HEK293 (cell line): ENCODE measurements around the gene KCNQ1.

Experiments
- CTCF ChIA-PET: fragments of 350-600 bp; formaldehyde crosslinking; extraction: SDS; loops from one replicate; lab custom pipeline; 2021; ENCODE audit warnings: antibody characterized with exemption; lab: Yijun Ruan, JAX
- POLR2A ChIA-PET: fragments of 300-600 bp; formaldehyde crosslinking; extraction: SDS; loops from one replicate; lab custom pipeline; 2020; ENCODE audit warnings: antibody characterized with exemption, inconsistent platforms; lab: Yijun Ruan, JAX
- H3K27ac ChIP-seq: fragments of 200-500 bp; sonication (Bioruptor generic); 2 replicates; pipeline ENCODE4 v1.5.1; 2014; ENCODE audit warnings: low read depth, low read length, control low read depth, inconsistent platforms; ENCODE audit errors: extremely low read depth
- H3K36me3 ChIP-seq, 2 experiments: fragments of 200-500 bp in 1 of 2; sonication (Bioruptor generic) in 1 of 2; 1 replicate in 1 of 2; 2 replicates in 1 of 2; pipeline ENCODE4 v1.5.1; 2014 to 2017; ENCODE audit warnings: inconsistent platforms in 2 of 2, low read length in 2 of 2; ENCODE audit not compliant: control insufficient read depth in 2 of 2, insufficient read depth in 1 of 2
- H3K4me1 ChIP-seq: fragments of 200-500 bp; sonication (Bioruptor generic); 2 replicates; pipeline ENCODE4 v1.5.1; 2014; ENCODE audit warnings: mild to moderate bottlenecking, low read length, inconsistent platforms; ENCODE audit not compliant: control insufficient read depth, insufficient read depth
- H3K4me3 ChIP-seq: 2 replicates; pipeline ENCODE4 v1.5.1; 2011; ENCODE audit warnings: low read depth, mild to moderate bottlenecking, control low read depth, low read length, moderate library complexity
- H3K9me3 ChIP-seq: fragments of 200-500 bp; sonication (Bioruptor generic); 2 replicates; pipeline ENCODE4 v1.5.1; 2014; ENCODE audit warnings: low read depth, low read length, inconsistent platforms; ENCODE audit not compliant: control insufficient read depth, insufficient read depth
- HOXA7 ChIP-seq: sonication (generic); formaldehyde crosslinking; IDR thresholded peaks from 2 replicates; pipeline ENCODE4 v1.8.1; 2022; ENCODE audit warnings: missing genetic modification reagents, borderline replicate concordance
- MEIS1 ChIP-seq: sonication (generic); formaldehyde crosslinking; IDR thresholded peaks from 2 replicates; pipeline ENCODE4 v1.8.1; 2022; ENCODE audit warnings: missing genetic modification reagents, mild to moderate bottlenecking, borderline replicate concordance
- PATZ1 ChIP-seq: fragments of 450-650 bp; formaldehyde crosslinking; IDR thresholded peaks from 2 replicates; pipeline ENCODE4 v1.5.1; 2016; ENCODE audit warnings: missing biosample characterization, missing genetic modification characterization
- ZNF114 ChIP-seq: fragments of 450-650 bp; formaldehyde crosslinking; IDR thresholded peaks from 2 replicates; pipeline ENCODE4 v1.5.0; 2017; ENCODE audit warnings: missing biosample characterization, missing genetic modification characterization
- ZNF148 ChIP-seq: fragments of 450-650 bp; formaldehyde crosslinking; IDR thresholded peaks from 2 replicates; pipeline ENCODE4 v1.5.0; 2017; ENCODE audit warnings: missing biosample characterization, missing genetic modification characterization, borderline replicate concordance
- ZNF274 ChIP-seq, 2 experiments: fragments of 200-500 bp in 1 of 2; fragments of 450-650 bp in 1 of 2; sonication (Bioruptor generic) in 1 of 2; formaldehyde crosslinking in 1 of 2; IDR thresholded peaks; 2 replicates each; pipeline versions ENCODE4 v1.5.1 to v1.6.1; 2014 to 2016; ENCODE audit warnings: borderline replicate concordance in 1 of 2, inconsistent platforms in 1 of 2, low read length in 1 of 2, missing biosample characterization in 1 of 2, missing genetic modification characterization in 1 of 2
- ZNF473 ChIP-seq: fragments of 450-650 bp; formaldehyde crosslinking; IDR thresholded peaks from 2 replicates; pipeline ENCODE4 v1.5.1; 2017; ENCODE audit warnings: missing biosample characterization, missing genetic modification characterization
- ZNF585B ChIP-seq: fragments of 450-650 bp; formaldehyde crosslinking; IDR thresholded peaks from 2 replicates; pipeline ENCODE4 v1.5.1; 2016; ENCODE audit warnings: missing biosample characterization, missing genetic modification characterization
- TF ChIP-seq, protein P1 (sequence below): fragments of 450-650 bp; formaldehyde crosslinking; IDR thresholded peaks from 2 replicates; pipeline ENCODE4 v1.5.1; 2016; ENCODE audit warnings: missing biosample characterization, missing genetic modification characterization, borderline replicate concordance
- TF ChIP-seq, protein P2 (sequence below): fragments of 450-650 bp; IDR thresholded peaks from 2 replicates; pipeline ENCODE4 v1.5.1; 2018; ENCODE audit warnings: missing biosample characterization, mild to moderate bottlenecking, missing genetic modification characterization
- TF ChIP-seq, protein P3 (sequence below): IDR thresholded peaks from 2 replicates; pipeline ENCODE4 v1.6.1; 2011; ENCODE audit warnings: mild to moderate bottlenecking, low read depth, low read length, borderline replicate concordance

Gene KCNQ1

GRCh38 chr11:2436013-2436520 lies 8.7 kb upstream of the KCNQ1 start:
- TF ChIP-seq ZNF274 (IDR thresholded peaks at IDR 0.05; ENCODE audit: low read length): no peak
- TF ChIP-seq ZNF274 (tag by site-specific recombination; IDR thresholded peaks at IDR 0.05; ENCODE audit: borderline replicate concordance): no peak
- TF ChIP-seq ZNF148 (tag by site-specific recombination): no peak
- no peak for TF ChIP-seq PATZ1 (tag by site-specific recombination)
- no peak for TF ChIP-seq ZNF473
- TF ChIP-seq, protein P1, sequence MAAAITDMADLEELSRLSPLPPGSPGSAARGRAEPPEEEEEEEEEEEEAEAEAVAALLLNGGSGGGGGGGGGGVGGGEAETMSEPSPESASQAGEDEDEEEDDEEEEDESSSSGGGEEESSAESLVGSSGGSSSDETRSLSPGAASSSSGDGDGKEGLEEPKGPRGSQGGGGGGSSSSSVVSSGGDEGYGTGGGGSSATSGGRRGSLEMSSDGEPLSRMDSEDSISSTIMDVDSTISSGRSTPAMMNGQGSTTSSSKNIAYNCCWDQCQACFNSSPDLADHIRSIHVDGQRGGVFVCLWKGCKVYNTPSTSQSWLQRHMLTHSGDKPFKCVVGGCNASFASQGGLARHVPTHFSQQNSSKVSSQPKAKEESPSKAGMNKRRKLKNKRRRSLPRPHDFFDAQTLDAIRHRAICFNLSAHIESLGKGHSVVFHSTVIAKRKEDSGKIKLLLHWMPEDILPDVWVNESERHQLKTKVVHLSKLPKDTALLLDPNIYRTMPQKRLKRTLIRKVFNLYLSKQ (tag by site-specific recombination): no peak
- no peak for TF ChIP-seq ZNF585B (tag by site-specific recombination)
- no peak for TF ChIP-seq HOXA7 (CRISPR knock-in tag)
- TF ChIP-seq, protein P2, sequence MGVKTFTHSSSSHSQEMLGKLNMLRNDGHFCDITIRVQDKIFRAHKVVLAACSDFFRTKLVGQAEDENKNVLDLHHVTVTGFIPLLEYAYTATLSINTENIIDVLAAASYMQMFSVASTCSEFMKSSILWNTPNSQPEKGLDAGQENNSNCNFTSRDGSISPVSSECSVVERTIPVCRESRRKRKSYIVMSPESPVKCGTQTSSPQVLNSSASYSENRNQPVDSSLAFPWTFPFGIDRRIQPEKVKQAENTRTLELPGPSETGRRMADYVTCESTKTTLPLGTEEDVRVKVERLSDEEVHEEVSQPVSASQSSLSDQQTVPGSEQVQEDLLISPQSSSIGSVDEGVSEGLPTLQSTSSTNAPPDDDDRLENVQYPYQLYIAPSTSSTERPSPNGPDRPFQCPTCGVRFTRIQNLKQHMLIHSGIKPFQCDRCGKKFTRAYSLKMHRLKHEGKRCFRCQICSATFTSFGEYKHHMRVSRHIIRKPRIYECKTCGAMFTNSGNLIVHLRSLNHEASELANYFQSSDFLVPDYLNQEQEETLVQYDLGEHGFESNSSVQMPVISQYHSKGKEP (tag by site-specific recombination): no peak
- TF ChIP-seq MEIS1 (CRISPR knock-in tag): no peak
- TF ChIP-seq, protein P3, sequence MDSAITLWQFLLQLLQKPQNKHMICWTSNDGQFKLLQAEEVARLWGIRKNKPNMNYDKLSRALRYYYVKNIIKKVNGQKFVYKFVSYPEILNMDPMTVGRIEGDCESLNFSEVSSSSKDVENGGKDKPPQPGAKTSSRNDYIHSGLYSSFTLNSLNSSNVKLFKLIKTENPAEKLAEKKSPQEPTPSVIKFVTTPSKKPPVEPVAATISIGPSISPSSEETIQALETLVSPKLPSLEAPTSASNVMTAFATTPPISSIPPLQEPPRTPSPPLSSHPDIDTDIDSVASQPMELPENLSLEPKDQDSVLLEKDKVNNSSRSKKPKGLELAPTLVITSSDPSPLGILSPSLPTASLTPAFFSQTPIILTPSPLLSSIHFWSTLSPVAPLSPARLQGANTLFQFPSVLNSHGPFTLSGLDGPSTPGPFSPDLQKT: no peak
- ChIA-PET POLR2A (no interaction called here), CTCF (interaction anchor here (1.1 to 4.3 kb wide), 2 partner anchors 13 to 96 kb away, joined by 5 to 24 read pairs; no protein-coding TSS in a partner anchor)
- Histone ChIP-seq H3K9me3 (no peaks in the 10 kb centered on the region), H3K4me1 (no peaks in the 10 kb centered on the region), H3K36me3 (no peaks in the 10 kb centered on the region), H3K27ac (no peak overlapping the region), H3K4me3 (no peak overlapping the region)

DNA sequence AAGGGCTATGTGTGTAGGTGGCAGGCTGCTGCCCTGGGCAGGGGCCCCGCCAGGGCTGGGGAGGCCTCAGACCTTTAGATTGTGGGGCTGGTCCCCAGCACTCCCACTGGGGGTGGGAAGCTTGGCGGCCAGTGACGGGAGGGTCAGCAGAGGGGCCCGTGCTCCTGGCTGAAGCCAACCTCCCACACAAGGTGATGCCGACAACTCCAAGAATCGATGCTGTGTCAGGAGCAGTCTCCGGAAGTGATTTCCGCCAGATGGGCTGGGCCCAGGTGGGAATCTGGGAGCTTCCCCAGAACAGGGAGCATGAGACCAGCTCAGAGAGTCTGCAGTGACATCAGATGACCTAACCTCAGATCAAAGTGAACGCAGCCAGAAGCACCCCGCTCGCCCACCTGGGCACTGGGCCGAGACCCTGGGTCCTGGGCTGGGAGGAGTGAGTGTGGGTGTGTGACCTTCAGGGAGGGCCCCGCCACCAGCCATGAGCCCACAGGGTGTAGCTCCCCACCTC lies 8.2 kb upstream of the KCNQ1 start:
- CTCF ChIA-PET: interaction anchor here (0.7 to 4.3 kb wide), 4 partner anchors 13 to 608 kb away, joined by 3 to 24 read pairs (median 4); no protein-coding TSS in a partner anchor

More for the DNA sequence above, 8.2 kb upstream of the KCNQ1 start:
- H3K4me1 ChIP-seq: no peaks in the 10 kb centered on the region
- TF ChIP-seq ZNF114 (tag by site-specific recombination): no peak
- no peak overlapping the region for H3K27ac ChIP-seq
- no peaks in the 10 kb centered on the region for H3K9me3 ChIP-seq
- no peaks in the 10 kb centered on the region for H3K36me3 ChIP-seq
- POLR2A ChIA-PET: no interaction called here
- H3K4me3 ChIP-seq: no peak overlapping the region
